ENCODE results near the gene BEST4. TPM values are rescaled to one million over a fixed set of nuclear protein-coding genes. Genes with fewer than 3 reads are reported as not detected.

BEST4 gene
- total RNA-seq, 1 experiment from 2014 or later: 1.3 TPM

DNA sequence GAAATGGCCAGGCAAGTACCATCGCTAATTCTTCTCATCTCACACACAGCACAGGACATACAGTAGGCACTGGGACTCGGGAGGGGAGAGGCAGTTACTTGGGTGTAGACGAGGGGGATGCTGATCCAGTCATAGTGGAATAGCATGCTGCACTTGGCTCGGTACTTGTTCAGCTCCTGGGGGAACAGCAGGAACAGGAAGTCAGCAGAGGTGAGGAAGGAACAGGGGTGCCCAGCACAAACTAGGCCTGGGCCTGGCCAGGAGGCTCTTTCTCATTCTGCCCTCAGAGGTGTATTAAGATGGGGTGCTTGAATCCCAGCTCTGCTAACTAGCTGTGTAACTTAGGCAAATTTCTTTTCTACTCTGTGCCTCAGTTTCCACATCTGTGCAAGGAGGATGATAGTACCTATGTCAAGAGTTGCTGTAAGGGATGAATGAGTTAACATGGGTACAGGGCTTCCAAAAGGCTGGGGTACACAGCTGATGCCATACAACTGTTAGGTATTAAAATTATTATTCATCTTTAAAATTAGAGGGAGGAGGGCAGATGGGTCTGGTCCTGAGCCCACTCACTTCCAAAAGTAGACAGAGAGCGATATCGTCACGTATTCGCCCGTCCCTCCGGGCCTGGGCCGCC is 2.4 kb downstream of the BEST4 start:
- DNase-seq: no peak
- Histone ChIP-seq H3K36me3 (ENCODE audit: low read depth) (peaks cover 8% of the 10 kb centered on the region; the same call in 1 of the 2 replicates), H3F3A (ENCODE audit: insufficient read depth, low read depth) (peaks cover 31% of the 10 kb centered on the region), H3K9me2 (ENCODE audit: insufficient read depth) (no peaks in the 10 kb centered on the region), H3K4me2 (peak overlapping the region; percentile 63), H4K20me1 (ENCODE audit: insufficient read depth) (peaks cover 2% of the 10 kb centered on the region; the same call in 1 of the 2 replicates), H3K27me3 (ENCODE audit: insufficient read depth, low read depth) (no peaks in the 10 kb centered on the region), H3K27ac (no peak overlapping the region), H3K9me3 (ENCODE audit: insufficient read depth, low read depth) (no peaks in the 10 kb centered on the region), H3K4me1 (replicated peaks; ENCODE audit: insufficient read depth) (no peaks in the 10 kb centered on the region), H3K4me3 (peak overlapping the region; percentile 16; the same call in 1 of the 2 replicates), H2AFZ (peak overlapping the region; percentile 37; the same call in 1 of the 2 replicates), H3K79me2 (ENCODE audit: low read depth) (no peaks in the 10 kb centered on the region)
- ChIA-PET CTCF (no interaction called here), POLR2A (ENCODE audit: unreplicated experiment) (interaction anchor here (0.6 kb wide), 1 partner anchor 82 kb away, joined by 3 read pairs; no protein-coding TSS in a partner anchor)
- intact Hi-C loops (cut with micrococcal nuclease; ENCODE audit: unreplicated experiment): no loop called here
- no TSS peak for BruUV-seq (replicated peaks)
- TF ChIP-seq, protein P1, sequence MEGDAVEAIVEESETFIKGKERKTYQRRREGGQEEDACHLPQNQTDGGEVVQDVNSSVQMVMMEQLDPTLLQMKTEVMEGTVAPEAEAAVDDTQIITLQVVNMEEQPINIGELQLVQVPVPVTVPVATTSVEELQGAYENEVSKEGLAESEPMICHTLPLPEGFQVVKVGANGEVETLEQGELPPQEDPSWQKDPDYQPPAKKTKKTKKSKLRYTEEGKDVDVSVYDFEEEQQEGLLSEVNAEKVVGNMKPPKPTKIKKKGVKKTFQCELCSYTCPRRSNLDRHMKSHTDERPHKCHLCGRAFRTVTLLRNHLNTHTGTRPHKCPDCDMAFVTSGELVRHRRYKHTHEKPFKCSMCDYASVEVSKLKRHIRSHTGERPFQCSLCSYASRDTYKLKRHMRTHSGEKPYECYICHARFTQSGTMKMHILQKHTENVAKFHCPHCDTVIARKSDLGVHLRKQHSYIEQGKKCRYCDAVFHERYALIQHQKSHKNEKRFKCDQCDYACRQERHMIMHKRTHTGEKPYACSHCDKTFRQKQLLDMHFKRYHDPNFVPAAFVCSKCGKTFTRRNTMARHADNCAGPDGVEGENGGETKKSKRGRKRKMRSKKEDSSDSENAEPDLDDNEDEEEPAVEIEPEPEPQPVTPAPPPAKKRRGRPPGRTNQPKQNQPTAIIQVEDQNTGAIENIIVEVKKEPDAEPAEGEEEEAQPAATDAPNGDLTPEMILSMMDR (conservative IDR thresholded peaks at IDR 0.05): no peak
- TF ChIP-seq EZH2 (IDR thresholded peaks at IDR 0.05; ENCODE audit: low read depth): no peak

DNA sequence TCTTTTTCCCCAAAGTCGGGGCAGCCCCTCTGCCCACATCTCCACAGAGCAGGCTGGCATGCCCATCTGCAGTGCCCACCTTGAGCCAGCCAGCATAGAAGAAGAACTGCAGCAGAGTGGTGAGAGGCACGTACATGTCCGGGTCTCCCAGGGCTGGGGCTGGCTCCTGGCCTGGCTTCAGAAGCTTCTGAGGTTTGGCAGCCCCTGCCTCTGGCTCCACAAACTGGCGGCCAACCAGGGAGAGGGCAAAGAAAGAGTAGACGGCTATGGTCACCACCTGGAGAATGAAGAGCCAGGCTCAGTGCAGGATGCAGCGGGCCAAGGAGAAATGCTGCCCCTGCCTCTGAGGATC is 3.0 kb downstream of the BEST4 start:
- Histone ChIP-seq H3K36me3 (ENCODE audit: low read depth) (peaks cover 8% of the 10 kb centered on the region; the same call in 1 of the 2 replicates), H3K4me3 (no peak overlapping the region), H3K4me1 (replicated peaks; ENCODE audit: insufficient read depth) (no peaks in the 10 kb centered on the region), H3K27ac (no peak overlapping the region), H3K4me2 (no peak overlapping the region), H3K9me2 (ENCODE audit: insufficient read depth) (no peaks in the 10 kb centered on the region), H2AFZ (no peak overlapping the region), H4K20me1 (ENCODE audit: insufficient read depth) (peaks cover 8% of the 10 kb centered on the region), H3K79me2 (ENCODE audit: low read depth) (no peaks in the 10 kb centered on the region), H3K27me3 (ENCODE audit: insufficient read depth, low read depth) (no peaks in the 10 kb centered on the region), H3F3A (ENCODE audit: insufficient read depth, low read depth) (peaks cover 37% of the 10 kb centered on the region), H3K9me3 (ENCODE audit: insufficient read depth, low read depth) (no peaks in the 10 kb centered on the region)
- BruUV-seq (replicated peaks): no TSS peak
- TF ChIP-seq, protein P1 (conservative IDR thresholded peaks at IDR 0.05): no peak
- TF ChIP-seq EZH2 (IDR thresholded peaks at IDR 0.05; ENCODE audit: low read depth): no peak
- ChIA-PET CTCF (interaction anchor here (0.6 kb wide), 1 partner anchor 518 kb away, joined by 5 read pairs; no protein-coding TSS in a partner anchor), POLR2A (ENCODE audit: unreplicated experiment) (interaction anchor here (0.6 kb wide), 1 partner anchor 83 kb away, joined by 3 read pairs; no protein-coding TSS in a partner anchor)
- intact Hi-C loops (cut with micrococcal nuclease; ENCODE audit: unreplicated experiment): no loop called here
- no peak for DNase-seq

DNA sequence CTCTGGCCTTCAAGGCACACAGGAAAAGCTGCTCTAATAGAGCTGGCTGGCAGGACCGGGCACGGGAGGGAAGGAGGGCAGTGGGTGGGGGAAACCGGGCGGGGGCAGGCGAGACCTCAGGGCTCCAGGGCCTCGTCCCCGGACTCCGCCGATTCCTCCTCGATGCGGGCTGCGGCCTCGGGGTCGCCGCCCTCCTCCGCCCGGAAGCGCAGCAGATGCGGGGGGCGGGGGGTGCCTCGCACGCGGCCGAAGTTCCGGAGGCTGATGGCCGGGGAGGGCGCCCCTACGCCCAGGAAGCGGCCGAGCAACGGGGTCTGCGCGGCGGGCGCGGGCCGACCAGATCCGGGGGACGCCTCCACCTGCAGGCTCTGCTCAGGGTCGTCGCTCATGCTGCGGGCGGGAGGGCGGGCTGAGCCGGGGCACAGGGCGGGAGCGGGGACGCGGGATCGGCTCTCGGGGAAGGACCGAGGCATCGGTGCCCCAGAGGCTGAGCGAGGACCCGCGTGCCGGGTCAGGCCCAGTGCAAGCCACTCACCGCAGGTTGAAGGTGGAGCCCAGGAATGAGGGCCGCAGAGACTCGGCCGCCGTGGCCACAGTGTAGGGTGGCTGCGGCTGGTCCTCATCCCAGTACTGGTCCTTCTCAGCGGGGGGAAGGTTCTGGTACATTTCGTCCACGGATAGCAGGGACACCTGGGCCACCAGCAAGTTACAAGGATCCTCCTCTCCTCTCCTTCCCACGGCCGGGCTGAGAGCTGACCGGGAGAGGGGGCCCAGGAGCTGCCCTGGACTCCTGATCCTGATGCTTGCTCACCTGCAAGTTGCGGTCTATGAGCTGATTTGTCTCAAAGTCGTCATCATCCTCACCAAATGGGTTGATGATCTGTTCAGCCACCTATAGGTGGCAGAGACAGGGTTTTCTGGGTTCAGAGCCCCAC is 3.6 kb downstream of the BEST4 start:
- intact Hi-C loops (cut with micrococcal nuclease; ENCODE audit: unreplicated experiment): no loop called here
- Histone ChIP-seq H3K4me1 (replicated peaks; ENCODE audit: insufficient read depth) (no peaks in the 10 kb centered on the region), H4K20me1 (ENCODE audit: insufficient read depth) (peaks cover 14% of the 10 kb centered on the region), H3K9me2 (ENCODE audit: insufficient read depth) (no peaks in the 10 kb centered on the region), H3K79me2 (ENCODE audit: low read depth) (0 out of 2 replicates have a peak, but pooled peaks cover 4% of the 10 kb centered on the region), H3K4me3 (no peak overlapping the region), H3K27ac (no peak overlapping the region), H2AFZ (no peak overlapping the region), H3K27me3 (ENCODE audit: insufficient read depth, low read depth) (no peaks in the 10 kb centered on the region), H3K36me3 (ENCODE audit: low read depth) (peaks cover 14% of the 10 kb centered on the region), H3K9me3 (ENCODE audit: insufficient read depth, low read depth) (no peaks in the 10 kb centered on the region), H3K4me2 (no peak overlapping the region), H3F3A (ENCODE audit: insufficient read depth, low read depth) (peaks cover 43% of the 10 kb centered on the region)
- BruUV-seq (replicated peaks): no TSS peak
- ChIA-PET CTCF (interaction anchor here (0.6 to 0.7 kb wide), 2 partner anchors 159 to 519 kb away, joined by 3 to 5 read pairs; no protein-coding TSS in a partner anchor), POLR2A (ENCODE audit: unreplicated experiment) (no interaction called here)
- DNase-seq: no peak
- TF ChIP-seq EZH2 (IDR thresholded peaks at IDR 0.05; ENCODE audit: low read depth): no peak
- TF ChIP-seq, protein P1 (conservative IDR thresholded peaks at IDR 0.05): no peak

Measured in PC-9 (cell line).